ENCODE results near the gene GALNS. TPM values are rescaled to one million over a fixed set of nuclear protein-coding genes. Genes with fewer than 3 reads are reported as not detected.

GALNS gene
- total and polyA plus RNA-seq, 2 of the 8 experiments (the other 6 are each of a cell fraction or from before 2014, with no cell fraction given): 8.9 to 17.8 TPM

- no peak for TF ChIP-seq SP1 (IDR thresholded peaks at IDR 0.05; ENCODE audit: low read depth, low read length)
- TF ChIP-seq POU5F1 (IDR thresholded peaks at IDR 0.05; ENCODE audit: low read depth, low read length): no peak
- no peak for TF ChIP-seq YY1 (IDR thresholded peaks at IDR 0.05; ENCODE audit: low read depth, low read length)
These were observed 39.8 kb downstream of the GALNS start (continued) for GRCh38 chr16:88816736-88817535.
